ENCODE results near the gene MED13L. TPM values are rescaled to one million over a fixed set of nuclear protein-coding genes. Genes with fewer than 3 reads are reported as not detected.

The MED13L gene
- total and polyA plus RNA-seq, 2 of the 4 experiments (the other 2 are of a cell fraction), result 17.9 to 49.1 TPM

DNA sequence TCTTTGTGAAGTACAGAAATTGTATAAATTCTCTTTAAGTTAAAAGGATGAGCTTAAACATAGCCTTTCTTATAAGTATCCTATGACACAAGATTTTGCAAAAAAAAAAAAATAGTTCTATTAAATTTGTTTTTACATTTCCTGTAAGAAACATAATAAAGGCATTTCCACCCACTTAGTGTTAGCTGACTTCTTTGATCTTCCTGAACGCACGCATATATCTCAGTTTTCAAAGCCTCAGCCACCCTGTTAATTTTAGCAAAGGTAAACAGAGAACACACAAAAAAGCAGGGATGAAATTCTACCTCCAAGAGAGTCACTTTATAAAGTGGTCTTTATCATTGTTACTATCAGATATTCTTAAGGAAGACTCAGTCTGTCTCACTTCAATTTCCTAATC, 277.9 kb downstream of the MED13L start:
- Histone ChIP-seq H3K4me2 (ENCODE audit: low read depth, low read length) (no peak overlapping the region), H3K56ac (ENCODE audit: extremely low read depth, insufficient read depth, low read length) (no peak overlapping the region), H3K4me3 (ENCODE audit: insufficient read depth, low read depth, low read length) (no peak overlapping the region), H3K9me1 (ENCODE audit: insufficient read depth, low read length) (no peaks in the 10 kb centered on the region; the same call in 1 of the 2 replicates), H2AK9ac (replicated peaks; ENCODE audit: low read depth, low read length, poor library complexity) (no peak overlapping the region), H4K20me1 (ENCODE audit: insufficient read depth, low read length) (peaks cover 7% of the 10 kb centered on the region; the same call in 1 of the 2 replicates), H3K9me3 (ENCODE audit: control insufficient read depth, insufficient read depth, low read length) (no peaks in the 10 kb centered on the region), H2AFZ (replicated peaks; ENCODE audit: low read length, poor library complexity) (no peak overlapping the region), H2BK120ac (ENCODE audit: low read depth, low read length) (no peak overlapping the region), H3K36me3 (ENCODE audit: control insufficient read depth, insufficient read depth, low read length) (peaks cover 25% of the 10 kb centered on the region), H3K9ac (ENCODE audit: low read depth, low read length) (no peak overlapping the region), H2AK5ac (ENCODE audit: low read depth, low read length) (no peak overlapping the region), H4K8ac (ENCODE audit: low read depth in 2 of 2, low read length in 2 of 2) (no peak overlapping the region), H3K79me1 (ENCODE audit: low read depth in 1 of 2, low read length in 2 of 2) (peaks cover 6 to 22% of the 10 kb centered on the region in 2 experiments; a peak in 3 of 4 replicates), H3K27me3 (ENCODE audit: control insufficient read depth, insufficient read depth, low read length) (no peaks in the 10 kb centered on the region), H3K4me1 (ENCODE audit: control insufficient read depth, insufficient read depth, low read length) (peaks cover 5% of the 10 kb centered on the region), H3K23ac (ENCODE audit: low read depth, low read length) (no peak overlapping the region), H4K5ac (ENCODE audit: low read depth, low read length) (no peak overlapping the region), H2BK15ac (ENCODE audit: low read depth, low read length) (no peak overlapping the region), H3K27ac (ENCODE audit: insufficient read depth, low read length) (no peak overlapping the region), H4K91ac (ENCODE audit: insufficient read depth, low read depth, low read length) (no peak overlapping the region), H3K4ac (ENCODE audit: low read depth, low read length) (no peak overlapping the region), H2BK20ac (ENCODE audit: low read depth, low read length) (no peak overlapping the region), H2BK5ac (ENCODE audit: low read depth, low read length, poor library complexity, severe bottlenecking) (no peak overlapping the region), H3K18ac (ENCODE audit: low read depth, low read length) (no peak overlapping the region), H3K14ac (replicated peaks; ENCODE audit: low read depth, low read length) (no peak overlapping the region)
- intact Hi-C loops (cut with micrococcal nuclease) (loop anchor here (5.0 to 10.0 kb wide), 4 partner anchors 278 to 598 kb away; partner anchors contain the start of gene MED13L), in situ Hi-C loops (cut with MboI; ENCODE audit: low sequenced_read_pairs) (loop anchor here (10.0 kb wide), 2 partner anchors 595 to 695 kb away; no protein-coding TSS in a partner anchor), dilution Hi-C loops (cut with HindIII; ENCODE audit: low sequenced_read_pairs, unreplicated experiment) (no loop called here)
- CTCF ChIA-PET, result interaction anchor here (0.7 to 1.1 kb wide), 2 partner anchors 17 to 101 kb away, joined by 3 read pairs; no protein-coding TSS in a partner anchor
- DNase-seq (no peak), ATAC-seq (ENCODE audit: low read depth) (no peak)
- TF ChIP-seq, protein P1, sequence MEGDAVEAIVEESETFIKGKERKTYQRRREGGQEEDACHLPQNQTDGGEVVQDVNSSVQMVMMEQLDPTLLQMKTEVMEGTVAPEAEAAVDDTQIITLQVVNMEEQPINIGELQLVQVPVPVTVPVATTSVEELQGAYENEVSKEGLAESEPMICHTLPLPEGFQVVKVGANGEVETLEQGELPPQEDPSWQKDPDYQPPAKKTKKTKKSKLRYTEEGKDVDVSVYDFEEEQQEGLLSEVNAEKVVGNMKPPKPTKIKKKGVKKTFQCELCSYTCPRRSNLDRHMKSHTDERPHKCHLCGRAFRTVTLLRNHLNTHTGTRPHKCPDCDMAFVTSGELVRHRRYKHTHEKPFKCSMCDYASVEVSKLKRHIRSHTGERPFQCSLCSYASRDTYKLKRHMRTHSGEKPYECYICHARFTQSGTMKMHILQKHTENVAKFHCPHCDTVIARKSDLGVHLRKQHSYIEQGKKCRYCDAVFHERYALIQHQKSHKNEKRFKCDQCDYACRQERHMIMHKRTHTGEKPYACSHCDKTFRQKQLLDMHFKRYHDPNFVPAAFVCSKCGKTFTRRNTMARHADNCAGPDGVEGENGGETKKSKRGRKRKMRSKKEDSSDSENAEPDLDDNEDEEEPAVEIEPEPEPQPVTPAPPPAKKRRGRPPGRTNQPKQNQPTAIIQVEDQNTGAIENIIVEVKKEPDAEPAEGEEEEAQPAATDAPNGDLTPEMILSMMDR (conservative IDR thresholded peaks at IDR 0.05; ENCODE audit: low read depth, low read length), result no peak
- TF ChIP-seq CEBPB (IDR thresholded peaks at IDR 0.05; ENCODE audit: low read depth, low read length) (no peak), RCOR1 (IDR thresholded peaks at IDR 0.05; ENCODE audit: insufficient replicate concordance, low read length) (no peak), CHD1 (IDR thresholded peaks at IDR 0.05; ENCODE audit: low read depth, low read length) (no peak), NFE2L2 (IDR thresholded peaks at IDR 0.05; ENCODE audit: low read depth, low read length) (no peak), POLR2A (IDR thresholded peaks at IDR 0.05; ENCODE audit: low read depth, low read length) (no peak), MXI1 (IDR thresholded peaks at IDR 0.05; ENCODE audit: borderline replicate concordance, low read depth, low read length) (no peak)
- WGBS, 2 experiments (ENCODE audit: extremely low coverage in 2 of 2, insufficient read length in 1 of 2), result no CpG with 5 or more reads among the region's 2 CpGs
- POLR2A ChIA-PET (ENCODE audit: unreplicated experiment), result interaction anchor here (0.5 kb wide), 1 partner anchor 79 kb away, joined by 3 read pairs; no protein-coding TSS in a partner anchor
- BruUV-seq (replicated peaks), result no TSS peak
